ENCODE results near the gene CCDC15.
"Not testable (repeated sequence)": the region's sequence is repeated elsewhere in the genome, so short reads cannot be mapped to it uniquely, and the experiment has no call there.

The CCDC15 gene

GRCh38 chr11:125036933-125037332 lies 82.9 kb downstream of the CCDC15 start:
- Histone ChIP-seq H3K4me3 (replicated peaks; ENCODE audit: low read depth, low read length) (no peak overlapping the region), H3K27me3 (replicated peaks; ENCODE audit: control insufficient read depth, insufficient read depth, low read length) (no peaks in the 10 kb centered on the region), H3K36me3 (ENCODE audit: control insufficient read depth, insufficient read depth, low read length) (no peaks in the 10 kb centered on the region)
- no peak for TF ChIP-seq CTCF (IDR thresholded peaks at IDR 0.05; ENCODE audit: insufficient read depth, low read length, poor library complexity, severe bottlenecking)
- DNase-seq (ENCODE audit: extremely low read depth, insufficient read length): peak; percentile 0

GRCh38 chr11:125049164-125049792 lies 95.3 kb downstream of the CCDC15 start:
- no peak overlapping the region for H3K4me3 ChIP-seq (replicated peaks; ENCODE audit: low read depth, low read length)
- no peaks in the 10 kb centered on the region for H3K27me3 ChIP-seq (replicated peaks; ENCODE audit: control insufficient read depth, insufficient read depth, low read length)
- DNase-seq (ENCODE audit: extremely low read depth, insufficient read length): no peak
- no peaks in the 10 kb centered on the region for H3K36me3 ChIP-seq (ENCODE audit: control insufficient read depth, insufficient read depth, low read length)
- TF ChIP-seq CTCF (IDR thresholded peaks at IDR 0.05; ENCODE audit: insufficient read depth, low read length, poor library complexity, severe bottlenecking): no peak

GRCh38 chr11:125052047-125052446 lies 98.0 kb downstream of the CCDC15 start:
- no peak for TF ChIP-seq CTCF (IDR thresholded peaks at IDR 0.05; ENCODE audit: insufficient read depth, low read length, poor library complexity, severe bottlenecking)

GRCh38 chr11:125053167-125053566 lies 99.2 kb downstream of the CCDC15 start:
- Histone ChIP-seq H3K36me3 (ENCODE audit: control insufficient read depth, insufficient read depth, low read length) (no peaks in the 10 kb centered on the region), H3K4me3 (replicated peaks; ENCODE audit: low read depth, low read length) (no peak overlapping the region), H3K27me3 (replicated peaks; ENCODE audit: control insufficient read depth, insufficient read depth, low read length) (no peaks in the 10 kb centered on the region)
- TF ChIP-seq CTCF (IDR thresholded peaks at IDR 0.05; ENCODE audit: insufficient read depth, low read length, poor library complexity, severe bottlenecking): no peak
- DNase-seq (ENCODE audit: extremely low read depth, insufficient read length): no peak

More at GRCh38 chr11:125052047-125052446, 98.0 kb downstream of the CCDC15 start:
- no peak overlapping the region for H3K4me3 ChIP-seq (replicated peaks; ENCODE audit: low read depth, low read length)
- no peaks in the 10 kb centered on the region for H3K36me3 ChIP-seq (ENCODE audit: control insufficient read depth, insufficient read depth, low read length)
- DNase-seq (ENCODE audit: extremely low read depth, insufficient read length): no peak
- H3K27me3 ChIP-seq (replicated peaks; ENCODE audit: control insufficient read depth, insufficient read depth, low read length): no peaks in the 10 kb centered on the region

- H3K36me3 ChIP-seq (ENCODE audit: control insufficient read depth, insufficient read depth, low read length): no peaks in the 10 kb centered on the region
- no peak overlapping the region for H3K4me3 ChIP-seq (replicated peaks; ENCODE audit: low read depth, low read length)
- no peak for DNase-seq (ENCODE audit: extremely low read depth, insufficient read length)
- no peak for TF ChIP-seq CTCF (IDR thresholded peaks at IDR 0.05; ENCODE audit: insufficient read depth, low read length, poor library complexity, severe bottlenecking)
- H3K27me3 ChIP-seq (replicated peaks; ENCODE audit: control insufficient read depth, insufficient read depth, low read length): no peaks in the 10 kb centered on the region
Observed at GRCh38 chr11:125055107-125055715, 101.2 kb downstream of the CCDC15 start.

- not testable (repeated sequence) for DNase-seq (ENCODE audit: extremely low read depth, insufficient read length); H3K4me3 ChIP-seq (replicated peaks; ENCODE audit: low read depth, low read length); H3K27me3 ChIP-seq (replicated peaks; ENCODE audit: control insufficient read depth, insufficient read depth, low read length); H3K36me3 ChIP-seq (ENCODE audit: control insufficient read depth, insufficient read depth, low read length)
Observed at GRCh38 chr11:125056111-125056510, 102.1 kb downstream of the CCDC15 start.

Measured in GM06990 (cell line).